ENCODE measurements around the gene BICD2.

- TF ChIP-seq ZNF484 (CRISPR knock-in tag; IDR thresholded peaks at IDR 0.05; ENCODE audit: borderline replicate concordance, low read depth) (no peak), POLR2AphosphoS5 (IDR thresholded peaks at IDR 0.05; ENCODE audit: low read depth, low read length) (no peak), ARHGAP35 (CRISPR knock-in tag; IDR thresholded peaks at IDR 0.05; ENCODE audit: borderline replicate concordance) (no peak), KLF16 (CRISPR knock-in tag; IDR thresholded peaks at IDR 0.05) (no peak), CERS6 (CRISPR knock-in tag; IDR thresholded peaks at IDR 0.05) (no peak), SYNCRIP (IDR thresholded peaks at IDR 0.05; ENCODE audit: insufficient read depth, low read depth, low read length) (no peak), SP2 (CRISPR knock-in tag; IDR thresholded peaks at IDR 0.05) (no peak), THAP9 (CRISPR knock-in tag; IDR thresholded peaks at IDR 0.05; ENCODE audit: borderline replicate concordance) (no peak)
Observed at GRCh38 chr9:92759446-92759845, 5.2 kb downstream of the BICD2 start.

Data from HepG2 (cell line).